ENCODE data around the gene ABCF3.

DNA sequence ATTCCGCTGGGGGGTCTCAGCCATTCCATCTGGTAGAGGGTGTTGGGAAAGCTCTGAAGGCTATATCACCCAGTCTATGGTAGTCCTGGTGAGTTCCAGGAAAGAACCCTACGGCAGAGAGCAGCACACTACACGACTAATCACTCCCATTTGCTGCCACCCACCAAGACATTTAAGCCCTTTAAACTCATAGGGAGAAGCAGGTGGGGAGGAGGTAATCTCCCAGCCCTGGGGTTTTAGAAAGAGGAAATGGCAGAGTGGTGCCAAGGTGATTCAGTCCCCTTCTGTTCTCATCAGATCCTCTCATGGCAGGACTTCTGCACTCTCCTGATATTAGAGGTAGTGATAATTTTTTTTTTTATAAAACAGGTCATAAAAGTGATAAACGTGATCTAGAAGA is 32.8 kb downstream of the ABCF3 start:
- TF ChIP-seq, protein P1, sequence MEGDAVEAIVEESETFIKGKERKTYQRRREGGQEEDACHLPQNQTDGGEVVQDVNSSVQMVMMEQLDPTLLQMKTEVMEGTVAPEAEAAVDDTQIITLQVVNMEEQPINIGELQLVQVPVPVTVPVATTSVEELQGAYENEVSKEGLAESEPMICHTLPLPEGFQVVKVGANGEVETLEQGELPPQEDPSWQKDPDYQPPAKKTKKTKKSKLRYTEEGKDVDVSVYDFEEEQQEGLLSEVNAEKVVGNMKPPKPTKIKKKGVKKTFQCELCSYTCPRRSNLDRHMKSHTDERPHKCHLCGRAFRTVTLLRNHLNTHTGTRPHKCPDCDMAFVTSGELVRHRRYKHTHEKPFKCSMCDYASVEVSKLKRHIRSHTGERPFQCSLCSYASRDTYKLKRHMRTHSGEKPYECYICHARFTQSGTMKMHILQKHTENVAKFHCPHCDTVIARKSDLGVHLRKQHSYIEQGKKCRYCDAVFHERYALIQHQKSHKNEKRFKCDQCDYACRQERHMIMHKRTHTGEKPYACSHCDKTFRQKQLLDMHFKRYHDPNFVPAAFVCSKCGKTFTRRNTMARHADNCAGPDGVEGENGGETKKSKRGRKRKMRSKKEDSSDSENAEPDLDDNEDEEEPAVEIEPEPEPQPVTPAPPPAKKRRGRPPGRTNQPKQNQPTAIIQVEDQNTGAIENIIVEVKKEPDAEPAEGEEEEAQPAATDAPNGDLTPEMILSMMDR (IDR thresholded peaks at IDR 0.05): no peak
- TF ChIP-seq POLR2AphosphoS5 (IDR thresholded peaks at IDR 0.05): no peak

All from prostate gland (tissue), 2 donors.